Nephron progenitor cell (in vitro differentiated cells): ENCODE data around the gene SMCO3.
"Not testable (repeated sequence)": the region's sequence is repeated elsewhere in the genome, so short reads cannot be mapped to it uniquely, and the experiment has no call there.

Experiments used
- DNase-seq: peaks from one replicate; pipeline ENCODE4 v3.0.0; 2021
- H3K27ac Mint-ChIP-seq: 2 replicates; pipeline ENCODE4 v1.8.0; 2021; ENCODE audit warnings: mild to moderate bottlenecking, moderate library complexity, mixed read lengths
- H3K27me3 Mint-ChIP-seq: 2 replicates; pipeline ENCODE4 v1.8.0; 2021; ENCODE audit warnings: mild to moderate bottlenecking, low read depth, mixed read lengths; ENCODE audit not compliant: poor library complexity
- H3K36me3 Mint-ChIP-seq: 2 replicates; pipeline ENCODE4 v1.8.0; 2021; ENCODE audit warnings: low read depth, mixed read lengths
- H3K4me1 Mint-ChIP-seq: 2 replicates; pipeline ENCODE4 v1.8.0; 2021; ENCODE audit warnings: mixed read lengths
- H3K4me3 Mint-ChIP-seq: 2 replicates; pipeline ENCODE4 v1.8.0; 2021; ENCODE audit warnings: mild to moderate bottlenecking, moderate library complexity, mixed read lengths
- H3K9me3 Mint-ChIP-seq: 2 replicates; pipeline ENCODE4 v1.8.0; 2021; ENCODE audit warnings: mild to moderate bottlenecking, moderate library complexity, mixed read lengths
- CTCF ChIP-seq: fragments of 200-600 bp; sonication (generic); IDR thresholded peaks from 2 replicates; pipeline ENCODE4 v1.5.0; 2021; ENCODE audit warnings: antibody characterized with exemption

SMCO3 gene

GRCh38 chr12:14765398-14765797 lies 48.6 kb downstream of the SMCO3 start:
- Mint-ChIP-seq H3K36me3 (peaks cover 63% of the 10 kb centered on the region), H3K4me3 (no peak overlapping the region), H3K4me1 (peaks cover 30% of the 10 kb centered on the region), H3K9me3 (peaks cover 44% of the 10 kb centered on the region), H3K27ac (no peak overlapping the region), H3K27me3 (no peaks in the 10 kb centered on the region)
- DNase-seq = no peak
- no peak for TF ChIP-seq CTCF

- H3K4me1 Mint-ChIP-seq, H3K27ac Mint-ChIP-seq, DNase-seq, H3K4me3 Mint-ChIP-seq, H3K27me3 Mint-ChIP-seq: not testable (repeated sequence)
- H3K36me3 Mint-ChIP-seq = peaks cover 42% of the 10 kb centered on the region
- H3K9me3 Mint-ChIP-seq = peaks cover 32% of the 10 kb centered on the region
Observed at GRCh38 chr12:14759711-14760280, 54.2 kb downstream of the SMCO3 start.

GRCh38 chr12:14756334-14757143 lies 57.4 kb downstream of the SMCO3 start:
- Mint-ChIP-seq H3K27ac (no peak overlapping the region), H3K27me3 (no peaks in the 10 kb centered on the region), H3K4me1 (no peaks in the 10 kb centered on the region), H3K4me3 (no peak overlapping the region), H3K9me3 (peaks cover 22% of the 10 kb centered on the region), H3K36me3 (peaks cover 22% of the 10 kb centered on the region)
- DNase-seq = peak; percentile 45
- peak; percentile 66 for TF ChIP-seq CTCF
